ENCODE results near the gene ERC1.

Gene ERC1

DNA sequence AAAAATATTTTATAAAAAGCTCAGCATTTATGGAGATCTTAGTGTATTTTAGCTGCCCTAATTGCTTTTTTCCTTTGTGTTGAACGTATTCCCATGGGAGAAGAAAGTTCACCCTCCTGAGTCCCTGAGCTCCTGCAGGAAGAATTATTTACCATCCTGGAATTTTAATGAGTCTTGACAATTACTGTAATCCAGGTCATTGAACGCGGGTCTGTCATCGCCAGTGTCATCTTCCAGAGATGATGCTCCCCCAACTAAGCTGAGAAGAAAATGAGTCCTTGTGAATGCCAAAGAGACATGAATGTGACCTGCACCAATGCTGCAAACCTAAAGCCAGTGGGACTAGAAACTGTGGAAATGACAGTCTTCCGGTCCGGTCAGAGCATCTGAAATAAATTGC, 473.9 kb downstream of the ERC1 start:
- FAIRE-seq, result no peak

DNA sequence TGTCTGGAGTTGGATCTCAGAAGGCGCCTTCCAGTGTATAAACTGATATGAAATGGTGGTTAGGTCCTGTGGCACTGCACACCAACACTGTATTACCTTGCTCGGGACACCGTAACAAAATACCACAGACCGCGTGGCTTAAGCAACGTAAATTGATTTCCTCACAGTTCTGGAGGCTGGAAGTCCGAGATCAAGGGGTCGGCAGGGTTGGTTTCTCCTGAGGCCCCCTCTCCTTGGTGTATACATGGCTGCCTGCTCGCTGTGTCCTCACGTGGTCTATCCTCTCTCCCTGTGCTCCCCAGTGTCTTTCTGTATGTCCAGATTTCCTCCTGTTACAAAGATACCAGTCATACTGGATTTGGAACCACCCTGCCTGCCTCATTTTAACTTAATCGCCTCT, 475.0 kb downstream of the ERC1 start:
- no peak for FAIRE-seq

DNA sequence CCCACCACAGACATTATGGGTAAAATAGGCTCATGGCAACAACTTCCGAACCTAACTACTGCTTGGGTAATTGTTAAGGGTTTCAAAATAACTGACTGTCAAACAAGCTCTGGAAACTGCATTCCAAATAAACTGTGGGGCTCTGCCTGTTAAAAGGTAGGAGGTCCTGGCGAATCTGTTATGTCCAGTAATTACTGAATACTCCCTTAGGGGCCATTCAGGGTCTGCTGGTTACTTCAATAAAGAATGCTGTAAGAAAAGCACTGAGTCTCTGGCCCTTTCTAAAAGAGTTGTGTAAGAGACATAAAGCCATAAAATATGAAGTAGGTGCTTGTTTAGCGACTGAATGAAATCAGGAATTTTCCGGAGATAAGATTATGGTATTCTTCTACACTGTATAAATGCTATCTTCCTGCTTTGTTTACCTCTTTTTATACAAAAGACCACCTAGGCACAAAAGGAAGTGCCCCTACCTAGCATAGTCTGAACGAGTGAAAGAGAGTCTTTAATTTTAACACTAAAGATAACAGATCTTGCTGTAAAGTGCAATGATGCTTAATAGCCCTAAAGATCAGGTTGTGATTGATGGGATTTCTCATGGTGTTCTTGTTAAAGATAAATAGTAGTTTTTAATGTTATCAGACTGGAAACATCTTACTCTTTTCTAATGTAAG, 475.6 kb downstream of the ERC1 start:
- no peak for FAIRE-seq

DNA sequence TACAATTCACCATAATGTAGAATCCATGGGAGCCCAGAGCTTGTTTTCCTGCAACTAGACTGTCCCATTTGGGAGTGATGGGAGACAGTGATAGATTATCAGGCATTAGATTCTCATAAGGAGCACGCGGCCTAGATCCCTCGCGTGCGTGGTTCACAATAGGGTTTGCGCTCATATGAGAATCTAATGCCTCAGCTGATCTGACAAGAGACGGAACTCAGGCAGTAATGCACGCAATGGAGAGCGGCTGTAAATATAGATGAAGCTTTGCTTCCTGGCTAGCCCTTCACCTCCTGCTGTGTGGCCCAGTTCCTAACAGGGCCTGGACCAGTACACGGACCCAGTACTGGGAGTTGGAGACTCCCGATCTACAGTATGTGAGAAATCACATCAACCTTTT, 476.7 kb downstream of the ERC1 start:
- FAIRE-seq, result no peak

DNA sequence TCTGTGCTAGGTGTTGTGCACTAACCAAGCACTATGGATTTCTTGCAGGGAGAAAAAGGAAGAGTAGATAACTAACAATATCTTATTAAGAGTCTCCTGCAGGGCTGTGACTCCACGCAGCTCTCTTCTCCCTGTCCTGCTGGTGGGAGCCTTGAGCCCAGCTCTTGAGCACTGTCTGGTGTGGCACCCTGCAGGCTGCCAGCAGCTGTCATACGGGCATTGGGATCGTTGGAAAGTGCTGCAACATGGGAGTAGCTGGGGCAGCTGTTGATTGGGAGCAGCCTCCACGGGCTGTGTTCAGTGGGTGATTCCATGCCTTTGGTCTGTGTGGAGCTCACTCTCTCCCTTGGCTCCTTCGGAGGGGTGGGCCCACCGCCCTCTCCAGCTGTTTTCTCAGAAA, 478.0 kb downstream of the ERC1 start:
- FAIRE-seq, result no peak

DNA sequence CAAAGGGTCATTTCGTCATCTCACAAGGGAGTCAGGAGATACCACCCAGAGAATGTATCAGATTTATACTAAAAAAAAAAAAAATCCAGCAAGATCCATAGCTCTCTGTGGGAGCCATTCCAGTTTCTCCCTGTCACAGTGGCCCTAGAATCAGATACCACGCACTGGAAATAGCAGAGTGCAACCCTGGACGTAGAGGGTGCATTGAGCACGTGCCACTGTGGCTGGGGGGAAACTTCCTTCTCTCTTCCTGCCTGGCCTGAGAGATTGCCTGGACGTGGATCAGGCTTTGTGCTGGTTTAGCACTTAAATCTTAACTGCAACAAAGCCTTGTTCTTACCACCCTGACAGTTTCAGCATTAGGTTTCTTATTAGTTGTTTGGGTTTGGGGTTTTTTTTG, 479.0 kb downstream of the ERC1 start:
- FAIRE-seq, result no peak

DNA sequence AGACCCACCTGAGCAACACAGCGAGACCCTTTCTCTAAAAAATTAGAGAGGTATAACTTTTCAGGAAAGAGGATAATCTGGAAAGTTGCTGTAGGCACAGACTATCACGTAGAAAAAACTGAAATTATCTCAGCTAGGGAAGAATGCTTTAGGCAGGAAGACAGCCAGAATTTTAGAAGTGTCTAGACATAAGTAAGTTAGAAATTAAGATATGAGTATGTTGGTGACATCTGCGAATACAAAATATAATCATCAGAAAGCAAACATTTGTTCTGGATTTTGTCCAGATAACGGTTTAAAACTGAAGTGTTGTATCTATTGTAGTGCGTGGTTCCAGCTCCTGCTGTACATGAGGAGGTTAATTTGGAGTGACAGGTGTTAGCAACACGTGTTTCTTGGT, 480.2 kb downstream of the ERC1 start:
- FAIRE-seq, result no peak

DNA sequence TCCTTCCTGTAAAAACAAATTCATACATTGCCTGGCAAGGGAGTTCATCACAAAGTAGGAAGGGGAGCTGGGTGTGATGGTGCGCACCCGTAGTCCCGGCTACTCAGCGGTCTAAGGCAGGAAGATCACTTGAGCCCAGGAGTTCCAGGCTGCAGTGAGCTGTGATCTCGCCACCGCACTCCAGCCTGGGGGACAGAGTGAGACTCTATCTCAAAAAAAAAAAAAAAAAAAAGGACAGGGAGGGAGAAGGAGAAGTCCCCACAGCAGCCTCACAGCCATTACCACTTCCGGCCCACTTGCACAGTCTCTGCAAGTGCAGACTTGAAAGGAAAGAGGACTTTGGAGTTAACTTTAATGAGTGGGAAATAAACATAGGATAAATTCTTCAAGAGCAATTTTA, 482.4 kb downstream of the ERC1 start:
- no peak for FAIRE-seq

DNA sequence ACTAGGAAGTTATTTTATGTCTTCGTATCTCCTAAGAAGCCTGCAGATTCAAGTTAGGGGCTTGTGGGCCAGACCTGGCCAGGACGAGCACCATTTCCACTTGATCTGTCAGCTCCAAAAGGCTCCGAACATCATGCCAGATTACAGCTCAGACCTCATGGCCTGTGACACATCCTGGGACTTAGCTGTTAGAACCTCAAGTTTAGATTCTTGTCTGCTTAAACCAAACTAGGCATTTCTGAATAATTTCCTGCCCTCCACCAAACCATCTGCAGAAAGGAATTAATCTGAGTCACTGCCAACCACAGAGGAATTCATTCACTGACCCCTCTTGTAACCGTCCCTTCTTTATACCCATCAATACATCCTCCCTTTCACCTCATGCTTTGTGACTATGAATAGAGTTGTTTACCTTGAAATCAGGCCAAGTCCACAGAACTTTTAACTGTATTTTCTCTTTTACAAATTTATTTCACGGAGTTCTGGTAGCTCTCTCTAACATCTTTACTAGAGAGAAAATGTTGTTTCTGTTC, 483.1 kb downstream of the ERC1 start:
- no peak for FAIRE-seq

DNA sequence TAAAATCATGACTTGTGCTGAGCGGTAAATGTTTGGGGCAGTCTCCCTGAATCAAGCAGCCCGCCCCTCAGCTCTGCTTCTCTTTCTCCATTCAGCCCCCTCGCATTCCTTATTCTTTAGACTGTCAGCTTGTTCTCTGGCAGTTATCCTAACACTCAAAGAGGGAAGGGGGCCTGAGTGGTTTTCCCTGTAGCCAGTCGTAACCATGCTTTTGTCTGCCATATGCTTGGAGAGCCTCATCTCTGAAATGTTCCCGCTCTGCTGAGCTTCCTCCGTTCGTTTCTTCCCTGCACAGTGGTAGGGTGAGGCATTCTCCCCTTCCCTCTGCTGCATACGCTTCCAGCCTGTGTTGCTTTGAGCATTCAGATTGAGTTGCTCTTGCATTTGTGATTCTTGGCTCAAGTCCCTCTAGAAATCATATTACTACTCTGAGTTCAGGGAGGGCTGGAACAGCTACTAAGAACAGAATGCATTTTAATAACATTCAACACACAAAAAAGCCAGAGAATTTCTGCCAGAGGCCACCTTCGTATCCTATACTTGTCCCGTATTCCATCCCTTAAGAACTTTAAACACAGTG, 483.6 kb downstream of the ERC1 start:
- FAIRE-seq, result no peak

DNA sequence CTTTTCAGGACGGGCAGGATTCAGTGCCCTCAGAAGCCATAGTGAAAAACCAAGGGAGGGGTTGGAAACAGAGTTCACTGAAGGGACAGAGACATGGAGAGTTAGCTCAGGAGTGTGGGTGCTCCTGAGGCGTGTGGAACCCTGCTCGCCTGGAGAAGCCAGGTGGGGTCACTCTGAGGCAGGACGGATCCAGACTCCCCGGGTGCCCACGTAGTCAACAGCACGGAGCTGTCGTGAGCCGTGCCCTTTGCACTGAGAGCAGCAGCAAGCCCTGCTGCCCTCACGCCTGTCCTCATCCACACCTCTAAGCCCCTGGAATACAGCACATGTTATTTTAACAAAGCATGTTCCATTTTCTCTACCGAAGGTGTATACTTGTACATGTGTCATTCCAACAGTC, 488.6 kb downstream of the ERC1 start:
- no peak for FAIRE-seq

DNA sequence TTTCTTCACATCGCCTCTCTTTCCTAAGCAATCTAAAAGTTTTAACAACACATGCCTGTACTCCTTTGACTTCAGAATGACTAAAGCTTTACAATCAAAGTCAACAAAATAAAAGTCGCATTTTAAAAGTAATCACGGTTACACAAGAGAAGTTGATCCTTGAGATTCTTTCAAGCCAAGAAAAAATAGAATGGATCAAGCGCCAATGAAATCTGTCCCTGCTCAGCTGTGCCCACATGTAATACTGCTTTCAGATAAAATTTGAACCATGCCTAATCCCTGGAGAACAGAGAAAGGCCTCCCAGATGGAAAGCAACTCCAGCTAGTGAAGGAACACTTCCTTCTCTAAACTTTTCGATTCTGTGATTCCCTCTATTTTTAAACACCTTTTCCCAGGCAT, 490.3 kb downstream of the ERC1 start:
- FAIRE-seq, result no peak

DNA sequence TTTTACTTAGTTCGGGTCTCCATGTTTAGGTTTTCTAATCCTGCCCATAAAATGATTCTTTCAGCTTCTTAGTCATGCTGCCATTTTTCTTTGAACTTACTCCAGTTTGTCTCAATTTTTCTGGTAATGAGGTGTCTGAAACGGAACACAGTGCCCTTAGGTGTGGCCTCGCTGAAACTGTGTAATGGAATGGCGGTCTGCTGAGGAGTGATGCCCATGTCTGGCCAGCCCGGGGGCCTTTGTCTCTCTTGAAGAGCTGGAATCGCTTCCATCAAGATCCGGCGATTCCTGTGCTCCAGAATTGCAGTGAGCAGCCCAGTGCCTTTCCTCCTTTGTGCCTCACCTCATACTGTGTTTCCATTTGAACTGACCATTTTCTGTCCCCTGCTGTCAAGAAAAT, 490.9 kb downstream of the ERC1 start:
- FAIRE-seq, result no peak

DNA sequence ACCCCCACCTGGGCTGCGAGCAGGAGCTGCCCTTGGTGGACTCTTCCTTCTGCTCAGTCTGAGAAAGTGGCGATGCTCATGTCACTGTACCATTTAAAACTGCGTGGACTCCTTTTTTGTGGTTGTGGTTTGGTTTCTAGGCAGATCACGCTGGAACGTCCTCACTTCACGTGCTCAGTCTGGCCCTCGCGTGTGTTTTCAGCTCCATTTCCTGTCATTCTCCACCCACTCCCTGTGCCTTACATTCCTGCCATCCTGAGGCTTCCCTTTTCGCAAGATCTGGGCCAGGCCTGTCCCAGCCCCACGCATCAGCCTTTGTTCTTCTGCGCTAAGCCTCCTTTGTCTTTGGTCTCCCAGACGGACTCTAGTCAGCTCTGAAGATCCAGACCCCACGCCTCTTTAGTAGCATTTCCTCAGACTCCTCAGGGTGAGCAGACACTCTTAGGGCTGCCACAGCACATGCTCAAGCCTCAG, 497.9 kb downstream of the ERC1 start:
- FAIRE-seq, result no peak

DNA sequence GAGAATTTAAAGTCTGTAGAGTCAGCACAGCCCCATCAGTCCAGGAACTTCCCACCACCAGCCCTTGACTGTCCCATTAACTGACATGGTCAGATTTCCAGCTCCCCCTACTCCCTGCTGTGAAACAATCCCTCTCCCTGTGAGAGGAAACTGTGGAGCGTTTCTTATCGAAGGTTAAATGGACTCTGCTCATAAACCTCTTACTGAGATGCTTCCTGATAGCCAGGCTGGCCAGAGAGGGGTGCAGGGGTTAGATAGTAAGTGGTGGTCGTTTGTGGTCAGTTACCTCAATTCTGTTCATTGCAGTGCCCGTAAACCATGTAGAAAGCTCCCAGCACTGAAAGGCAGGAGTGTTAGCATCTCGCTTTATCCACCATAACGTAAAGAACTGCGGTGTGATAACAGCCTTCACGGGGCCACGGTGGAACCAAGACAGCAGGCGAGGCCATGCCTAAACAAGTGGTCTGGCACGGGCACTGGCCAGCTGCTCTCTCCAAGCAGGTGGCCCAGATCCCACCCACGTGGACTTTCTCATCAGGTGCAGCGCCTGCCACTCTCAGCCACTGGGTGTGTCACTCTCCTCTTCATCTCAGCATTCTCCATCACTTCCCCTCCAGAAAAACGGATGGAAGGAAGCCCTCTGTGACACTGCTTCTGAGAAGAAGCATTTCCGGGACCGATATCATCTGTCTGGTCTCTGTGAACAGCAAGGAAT, 501.1 kb downstream of the ERC1 start:
- no peak for FAIRE-seq

DNA sequence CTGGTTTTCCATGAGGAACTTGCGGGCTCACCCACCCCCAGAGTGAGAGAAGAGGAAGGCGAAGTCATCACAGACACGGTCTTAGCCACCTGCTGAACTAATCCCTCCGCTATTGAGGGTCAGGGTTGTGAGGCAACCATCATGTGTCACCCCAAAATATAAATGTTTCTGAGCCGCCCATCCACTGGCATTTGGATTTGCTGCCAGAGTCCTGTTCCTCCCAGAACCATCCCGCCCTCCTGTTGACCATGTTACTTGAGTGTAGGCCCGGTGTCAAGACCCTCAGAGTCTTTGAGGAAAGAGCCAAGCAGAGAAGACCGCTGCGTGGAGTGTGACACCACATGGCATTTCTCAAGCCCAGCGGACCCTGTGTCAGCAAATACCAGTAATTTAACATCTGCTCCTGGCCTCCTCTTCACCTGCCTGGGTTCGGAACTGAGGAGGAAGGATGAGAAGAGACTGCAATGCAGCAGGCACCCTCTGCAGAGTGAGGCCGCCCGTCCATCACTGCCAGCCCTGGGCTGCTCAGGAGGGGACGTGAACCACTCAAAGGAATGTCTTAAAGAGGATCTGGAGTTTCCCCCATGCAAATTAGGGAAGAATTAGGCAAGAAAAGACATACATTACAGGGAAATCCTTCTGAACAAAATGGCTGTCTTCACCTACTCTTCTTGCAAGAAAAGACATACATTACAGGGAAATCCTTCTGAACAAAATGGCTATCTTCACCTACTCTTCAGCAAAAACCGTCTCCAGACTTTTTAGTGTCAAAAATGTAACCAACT, 502.9 kb downstream of the ERC1 start:
- no peak for FAIRE-seq

DNA sequence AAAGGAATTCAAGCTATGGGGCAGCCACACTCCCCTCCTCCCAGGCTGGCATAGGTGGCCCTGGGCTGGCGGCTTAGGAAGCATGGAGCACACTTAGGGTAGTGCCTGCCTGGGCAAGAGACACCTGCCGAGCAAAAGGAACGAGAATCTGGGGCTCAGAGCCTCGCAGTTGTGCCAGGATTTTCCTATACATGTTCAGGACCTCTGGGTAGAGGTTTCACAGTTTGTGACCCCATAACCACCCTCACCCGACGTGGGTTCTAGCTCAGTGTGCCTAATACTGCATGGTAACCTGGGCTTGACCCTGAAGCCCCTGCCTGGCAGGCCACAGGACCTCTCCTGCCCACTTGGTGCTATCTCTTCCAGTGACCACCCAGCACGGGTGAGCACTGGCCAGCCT, 503.8 kb downstream of the ERC1 start:
- FAIRE-seq, result no peak

DNA sequence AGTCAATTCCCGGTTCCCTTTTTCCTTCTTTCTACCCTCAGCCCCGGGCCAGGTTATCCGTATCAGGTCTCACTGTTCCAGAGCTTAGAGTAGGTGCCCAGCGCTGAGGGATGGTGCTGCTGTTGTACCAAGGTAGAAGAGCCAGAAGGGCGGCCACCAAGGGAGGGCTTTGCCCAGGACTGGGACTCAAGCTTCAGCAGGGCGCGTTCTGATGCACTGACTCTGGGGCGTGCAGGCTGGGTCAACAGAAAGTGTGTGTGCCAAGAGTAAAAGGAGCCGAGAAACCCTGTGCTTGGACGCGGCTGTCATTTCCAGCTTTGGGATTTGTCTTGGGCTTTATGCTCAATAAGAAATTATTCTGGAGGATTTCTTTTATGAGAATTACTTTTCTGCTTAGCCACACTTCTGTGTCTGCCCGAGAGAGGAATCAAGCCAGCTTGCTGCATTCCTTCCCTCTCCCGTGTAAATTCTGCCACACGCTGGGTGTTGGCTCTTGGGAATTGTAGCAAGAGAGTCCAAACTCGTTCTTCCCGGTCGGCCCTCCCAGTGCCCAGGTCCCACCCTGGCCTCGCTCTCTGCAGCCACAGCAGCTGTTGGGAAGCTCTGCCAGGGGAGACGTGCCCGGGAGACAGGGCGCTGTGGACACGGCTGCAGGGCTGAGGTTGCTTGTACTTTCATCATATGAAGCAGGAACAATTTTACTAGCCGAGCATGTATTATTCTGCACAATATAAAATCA, 505.3 kb downstream of the ERC1 start:
- FAIRE-seq, result no peak

DNA sequence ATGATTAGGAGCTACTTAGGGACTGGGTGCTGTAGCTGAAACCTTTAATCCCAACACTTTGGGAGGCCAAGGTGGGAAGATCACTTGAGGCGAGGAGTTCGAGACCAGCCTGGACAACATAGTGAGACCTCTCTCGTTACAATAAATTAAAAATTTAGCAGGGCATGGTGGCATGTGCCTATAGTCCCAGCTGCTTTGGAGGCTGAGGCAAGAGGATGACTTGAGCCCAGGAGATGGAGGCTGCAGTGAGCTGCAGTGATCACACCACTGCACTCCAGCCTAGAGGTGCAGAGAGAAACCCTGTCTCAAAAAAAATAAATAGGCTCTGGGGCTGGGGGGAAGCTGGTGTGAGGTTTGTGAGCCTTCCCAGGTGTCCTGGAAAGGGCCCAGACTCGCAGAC, 506.1 kb downstream of the ERC1 start:
- FAIRE-seq, result no peak

DNA sequence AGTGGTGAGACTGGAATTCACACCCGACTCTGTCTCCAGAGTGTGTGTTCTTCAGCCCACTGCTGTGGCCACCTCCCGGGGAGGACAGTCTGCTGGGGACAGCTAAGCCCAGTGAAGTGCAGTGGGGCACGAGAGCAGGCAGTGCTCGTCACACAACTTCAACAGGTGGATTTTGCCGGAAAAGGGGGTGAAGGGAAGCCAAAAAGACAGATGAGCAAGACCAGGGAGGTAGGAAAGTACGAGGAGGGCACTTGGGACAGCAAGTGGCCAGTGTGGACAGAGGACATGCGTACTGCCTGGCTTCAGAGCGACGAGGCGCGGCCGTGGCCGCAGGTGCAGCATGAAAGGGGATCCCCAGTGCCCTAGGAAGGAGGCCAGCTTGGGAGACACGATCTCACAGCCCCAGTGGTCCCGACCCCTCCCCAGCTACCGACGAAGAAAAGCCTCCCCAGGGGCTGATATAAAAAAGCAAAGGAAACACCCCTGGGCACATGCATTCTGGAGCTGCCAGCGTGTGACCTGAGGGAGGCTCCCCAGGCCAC, 507.2 kb downstream of the ERC1 start:
- no peak for FAIRE-seq

DNA sequence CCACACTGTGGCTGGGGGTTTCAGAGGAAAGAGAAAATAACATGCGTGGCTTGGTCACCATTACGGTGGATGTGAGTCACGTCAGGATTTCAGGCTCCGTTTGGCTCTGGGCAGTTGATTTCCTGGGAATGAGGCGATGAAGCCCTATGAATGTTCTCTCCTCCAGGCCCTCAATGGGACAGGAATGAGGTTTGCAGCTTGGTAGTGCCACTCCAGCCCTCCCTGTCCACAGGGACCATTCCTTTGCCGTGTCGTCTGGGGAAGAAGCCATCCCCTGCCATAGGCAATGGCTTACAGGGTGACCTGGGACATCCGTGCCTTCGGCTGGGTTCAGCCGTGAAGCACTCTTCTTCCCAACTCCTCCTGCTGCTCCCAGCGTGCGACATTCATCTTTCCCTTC, 508.3 kb downstream of the ERC1 start:
- no peak for FAIRE-seq

DNA sequence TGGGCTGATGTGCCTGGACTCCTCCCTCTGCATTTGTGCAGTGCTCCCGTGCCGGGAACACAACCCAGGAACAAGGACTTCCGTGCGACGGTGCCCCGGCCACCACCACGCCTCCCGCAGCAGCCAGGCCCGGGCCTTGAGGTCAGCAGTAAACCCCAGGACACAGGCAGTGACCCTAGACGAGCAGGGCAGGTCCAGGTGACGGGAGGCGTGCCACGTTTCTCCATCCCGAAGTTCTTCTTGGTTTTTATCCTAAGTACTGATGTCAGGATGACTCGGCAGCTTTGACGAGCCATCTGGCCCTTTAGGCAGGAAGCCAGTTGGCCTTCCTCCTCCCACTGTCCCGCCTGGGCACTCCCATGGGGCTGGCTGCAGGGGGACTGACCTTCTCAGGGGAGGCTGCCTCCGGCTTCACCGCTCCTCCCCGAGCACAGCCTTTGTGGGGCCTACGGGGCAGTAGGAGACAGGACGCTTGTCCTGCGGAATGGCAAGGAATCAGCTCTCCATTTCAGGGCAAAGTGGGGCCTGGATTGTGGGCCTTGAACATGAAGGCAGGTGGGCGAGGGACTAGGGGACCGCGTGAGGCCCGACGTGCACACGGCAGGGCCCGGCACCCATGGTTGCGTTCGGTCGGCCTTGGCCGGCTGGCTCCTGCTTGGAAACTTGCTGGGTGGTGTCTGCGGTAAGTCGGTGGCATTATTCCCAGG, 509.2 kb downstream of the ERC1 start:
- FAIRE-seq, result no peak

Data from islet of Langerhans (tissue), 1 donor.